ENCODE results near the gene GRM3. TPM values are rescaled to one million over a fixed set of nuclear protein-coding genes. Genes with fewer than 3 reads are reported as not detected.

Gene GRM3
- total RNA-seq, 3 donors from 2014 or later (not counting 1 experiment from before 2014, with no cell fraction given) = not detected

- Histone ChIP-seq H3K27me3 (ENCODE audit: control insufficient read depth, insufficient read depth, low read length) (no peaks in the 10 kb centered on the region), H3K36me3 (ENCODE audit: control insufficient read depth, insufficient read depth, low read length) (no peaks in the 10 kb centered on the region), H3K4me1 (ENCODE audit: control insufficient read depth, insufficient read depth, low read length) (no peaks in the 10 kb centered on the region), H3K4me3 (ENCODE audit: low read length) (no peak overlapping the region), H3K27ac (ENCODE audit: low read length) (no peak overlapping the region), H3K9me3 (ENCODE audit: control insufficient read depth, insufficient read depth, low read length) (no peaks in the 10 kb centered on the region)
- intact Hi-C loops (cut with micrococcal nuclease) = no loop called here
- Mint-ChIP-seq H3K4me3 (no peak overlapping the region), H3K27ac (no peak overlapping the region), H3K27me3 (ENCODE audit: low read depth in 2 of 2) (no peaks in the 10 kb centered on the region), H3K9me3 (peaks cover 6 to 11% of the 10 kb centered on the region in 2 donors), H3K36me3 (no peaks in the 10 kb centered on the region), H3K4me1 (no peaks in the 10 kb centered on the region)
- DNase-seq = no peak
- no peak for TF ChIP-seq CTCF (IDR thresholded peaks at IDR 0.05)
- 69% methylated on average over 9 of the region's 9 CpGs for WGBS (ENCODE audit: insufficient coverage)
- ATAC-seq = no peak
Observed at GRCh38 chr7:86653919-86654659, 10.4 kb downstream of the GRM3 start.

- Mint-ChIP-seq H3K9me3 (peaks cover 9 to 16% of the 10 kb centered on the region in 2 donors), H3K27me3 (ENCODE audit: low read depth in 2 of 2) (no peaks in the 10 kb centered on the region), H3K4me1 (no peaks in the 10 kb centered on the region), H3K4me3 (no peak overlapping the region), H3K27ac (no peak overlapping the region), H3K36me3 (no peaks in the 10 kb centered on the region)
- Histone ChIP-seq H3K36me3 (ENCODE audit: control insufficient read depth, insufficient read depth, low read length) (no peaks in the 10 kb centered on the region), H3K4me3 (ENCODE audit: low read length) (no peak overlapping the region), H3K4me1 (ENCODE audit: control insufficient read depth, insufficient read depth, low read length) (no peaks in the 10 kb centered on the region), H3K27me3 (ENCODE audit: control insufficient read depth, insufficient read depth, low read length) (no peaks in the 10 kb centered on the region), H3K9me3 (ENCODE audit: control insufficient read depth, insufficient read depth, low read length) (no peaks in the 10 kb centered on the region), H3K27ac (ENCODE audit: low read length) (no peak overlapping the region)
- ATAC-seq (no peak), DNase-seq (no peak)
- 84% methylated on average over 2 of the region's 2 CpGs for WGBS (ENCODE audit: insufficient coverage)
- intact Hi-C loops (cut with micrococcal nuclease) = no loop called here
- no peak for TF ChIP-seq CTCF (IDR thresholded peaks at IDR 0.05)
Observed at GRCh38 chr7:86657948-86658347, 14.2 kb downstream of the GRM3 start.

GRCh38 chr7:86660950-86661462, 17.3 kb downstream of the GRM3 start:
- no peaks in the 10 kb centered on the region for H3K27me3 ChIP-seq (ENCODE audit: control insufficient read depth, insufficient read depth, low read length)
- Mint-ChIP-seq H3K36me3 (no peaks in the 10 kb centered on the region), H3K27ac (no peak overlapping the region), H3K9me3 (peaks cover 11 to 13% of the 10 kb centered on the region in 2 donors), H3K4me3 (no peak overlapping the region), H3K27me3 (ENCODE audit: low read depth in 2 of 2) (no peaks in the 10 kb centered on the region), H3K4me1 (no peaks in the 10 kb centered on the region)
- intact Hi-C loops (cut with micrococcal nuclease) = no loop called here
- ATAC-seq = no peak
- 88% methylated on average over 2 of the region's 3 CpGs for WGBS (ENCODE audit: insufficient coverage)
- H3K36me3 ChIP-seq (ENCODE audit: control insufficient read depth, insufficient read depth, low read length) = no peaks in the 10 kb centered on the region
- H3K27ac ChIP-seq (ENCODE audit: low read length) = no peak overlapping the region
- no peaks in the 10 kb centered on the region for H3K4me1 ChIP-seq (ENCODE audit: control insufficient read depth, insufficient read depth, low read length)
- no peak overlapping the region for H3K4me3 ChIP-seq (ENCODE audit: low read length)
- no peak for DNase-seq
- no peak for TF ChIP-seq CTCF (IDR thresholded peaks at IDR 0.05)
- no peaks in the 10 kb centered on the region for H3K9me3 ChIP-seq (ENCODE audit: control insufficient read depth, insufficient read depth, low read length)
